ENCODE data around the gene HNF1B.

- TF ChIP-seq CTCF (IDR thresholded peaks at IDR 0.05 in 2 of 3, conservative IDR thresholded peaks at IDR 0.05 in 1 of 3; ENCODE audit: control insufficient read depth in 2 of 3, extremely low read depth in 1 of 3, insufficient read depth in 1 of 3, low read depth in 3 of 3, low read length in 3 of 3) = no peak
- no peak for TF ChIP-seq EZH2 (IDR thresholded peaks at IDR 0.05; ENCODE audit: borderline replicate concordance, control insufficient read depth, low read depth, low read length)
- TF ChIP-seq NBN (IDR thresholded peaks at IDR 0.05) = no peak
- TF ChIP-seq RFX5 (IDR thresholded peaks at IDR 0.05; ENCODE audit: low read depth, low read length) = no peak
- TF ChIP-seq POLR2AphosphoS5 (IDR thresholded peaks at IDR 0.05; ENCODE audit: low read length) = no peak
- no peak for TF ChIP-seq EP300 (IDR thresholded peaks at IDR 0.05; ENCODE audit: borderline replicate concordance in 1 of 2, control insufficient read depth in 1 of 2, low read depth in 2 of 2, low read length in 2 of 2)
- no peak for TF ChIP-seq TCF7 (IDR thresholded peaks at IDR 0.05; ENCODE audit: borderline replicate concordance)
- no peak for TF ChIP-seq CEBPB (IDR thresholded peaks at IDR 0.05; ENCODE audit: borderline replicate concordance in 1 of 2, low read depth in 2 of 2, low read length in 2 of 2)
- no peak for TF ChIP-seq JUND (IDR thresholded peaks at IDR 0.05; ENCODE audit: low read depth, low read length)
- TF ChIP-seq RBBP5 (conservative IDR thresholded peaks at IDR 0.05) = no peak
- TF ChIP-seq ESRRA (IDR thresholded peaks at IDR 0.05; ENCODE audit: low read length) = no peak
Observed at GRCh38 chr17:37671824-37672547, 72.9 kb downstream of the HNF1B start.
